GM12864 (cell line): Measurements from ENCODE around the gene TEX101.
"Not testable (repeated sequence)": the region's sequence is repeated elsewhere in the genome, so short reads cannot be mapped to it uniquely, and the experiment has no call there.

Source experiments
- DNase-seq: peaks from one replicate; pipeline ENCODE4 v3.0.0-alpha.2; 2011; ENCODE audit warnings: low read depth
- H3K4me3 ChIP-seq: 2 replicates; pipeline ENCODE4 v1.5.1; 2011; ENCODE audit warnings: mild to moderate bottlenecking, low read depth, low read length, control low read depth
- CTCF ChIP-seq: IDR thresholded peaks from 2 replicates; pipeline ENCODE4 v1.5.1; 2011; ENCODE audit warnings: low read depth, mild to moderate bottlenecking, moderate library complexity, low read length, control low read depth, inconsistent platforms; ENCODE audit errors: missing control alignments

TEX101 gene

DNA sequence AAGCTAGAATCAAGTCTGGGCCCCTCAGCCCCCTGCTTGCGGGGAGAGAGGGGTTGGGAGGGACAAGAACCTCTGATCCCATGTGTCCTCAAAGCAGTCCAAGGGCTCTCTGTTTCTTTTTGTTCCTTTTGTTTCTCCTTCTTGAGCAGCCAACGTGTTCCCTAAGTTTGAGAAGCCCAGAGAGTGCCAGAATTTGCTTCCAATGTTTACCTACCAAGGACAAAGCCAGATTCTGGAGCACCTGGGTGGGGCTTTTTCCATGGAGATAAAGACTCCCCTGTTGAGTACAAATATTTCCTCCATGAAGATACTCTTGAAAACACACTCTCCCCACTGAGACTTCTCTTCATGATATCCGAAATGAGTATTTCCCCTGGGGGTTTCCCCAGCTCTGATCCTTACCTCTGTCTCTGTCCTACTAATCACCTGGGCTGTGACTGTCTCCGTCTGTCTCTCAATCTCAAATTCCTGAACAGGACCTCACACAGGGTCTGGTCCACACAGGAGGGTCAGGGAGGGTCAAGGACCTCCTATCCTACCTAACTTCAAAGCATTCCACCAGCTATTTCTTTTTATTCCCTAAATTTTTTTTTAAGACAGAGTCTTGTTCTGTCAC, 33.8 kb upstream of the TEX101 start:
- no peak overlapping the region for H3K4me3 ChIP-seq
- no peak for TF ChIP-seq CTCF
- no peak for DNase-seq

DNA sequence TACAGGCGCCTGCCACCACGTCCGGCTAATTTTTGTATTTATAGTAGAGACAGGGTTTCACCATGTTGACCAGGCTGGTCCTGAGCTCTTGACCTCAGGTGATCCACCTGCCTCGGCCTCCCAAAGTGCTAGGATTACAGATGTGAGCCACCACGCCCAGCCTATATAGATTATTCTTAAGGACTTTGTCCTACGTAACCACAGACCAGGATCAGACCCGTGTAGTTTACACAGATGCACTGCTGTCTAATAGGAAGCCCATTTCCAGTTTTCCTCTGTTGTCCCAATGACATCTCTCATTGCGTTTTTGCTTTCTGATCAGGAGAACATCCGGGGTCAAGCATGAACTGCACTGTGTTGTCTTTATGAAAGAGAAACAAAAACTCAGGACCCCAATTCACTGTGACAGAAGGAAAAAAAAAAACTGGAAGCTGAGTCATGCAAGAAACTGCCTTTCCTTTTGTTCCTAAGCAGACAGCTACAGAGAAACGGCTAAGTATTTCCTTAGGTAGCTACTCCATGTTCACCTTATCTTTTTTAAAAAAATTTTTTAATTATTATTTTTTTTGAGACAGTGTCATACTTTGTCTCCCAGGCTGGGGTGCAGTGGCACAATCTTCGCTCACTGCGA, 32.0 kb upstream of the TEX101 start:
- not testable (repeated sequence) for DNase-seq, H3K4me3 ChIP-seq

DNA sequence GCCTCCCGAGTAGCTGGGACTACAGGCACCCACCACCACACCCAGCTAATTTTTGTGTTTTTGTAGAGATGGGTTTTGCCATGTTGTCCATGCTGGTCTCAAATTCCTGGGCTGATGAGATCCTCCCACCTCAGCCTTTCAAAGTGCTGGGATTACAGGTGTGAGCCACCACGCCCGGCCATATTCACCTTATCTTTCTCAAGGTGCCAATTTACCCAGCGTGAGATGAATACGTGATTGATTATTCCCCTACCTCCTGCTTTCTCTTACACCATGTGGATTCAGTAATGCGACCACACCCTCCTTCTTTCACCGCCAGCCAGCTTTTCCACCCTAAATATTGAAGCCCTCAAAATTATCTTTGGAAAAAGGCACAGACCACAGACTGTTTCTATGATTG, 31.4 kb upstream of the TEX101 start:
- H3K4me3 ChIP-seq, DNase-seq: not testable (repeated sequence)

DNA sequence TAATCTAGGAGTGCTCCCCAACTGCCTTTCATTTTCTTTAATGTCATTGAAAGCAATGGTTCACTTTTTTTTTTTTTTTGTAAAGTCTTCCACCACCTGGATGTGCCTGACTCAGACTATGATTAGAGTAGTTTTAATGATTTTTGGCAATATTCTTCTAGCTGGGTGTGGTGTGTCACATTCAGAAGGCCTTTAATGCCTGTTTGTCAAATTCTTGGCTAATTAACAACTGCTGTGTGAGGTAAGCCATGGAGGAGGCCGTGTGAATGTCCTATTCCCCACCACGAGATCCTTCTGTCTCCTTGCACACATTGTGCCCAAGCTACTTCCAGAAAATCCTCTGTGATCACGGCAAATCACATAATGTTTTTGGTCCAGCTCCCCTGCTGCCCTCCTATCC, 30.9 kb upstream of the TEX101 start:
- DNase-seq, H3K4me3 ChIP-seq: not testable (repeated sequence)

GRCh38 chr19:43390903-43391551, 23.7 kb upstream of the TEX101 start:
- DNase-seq, H3K4me3 ChIP-seq: not testable (repeated sequence)

DNA sequence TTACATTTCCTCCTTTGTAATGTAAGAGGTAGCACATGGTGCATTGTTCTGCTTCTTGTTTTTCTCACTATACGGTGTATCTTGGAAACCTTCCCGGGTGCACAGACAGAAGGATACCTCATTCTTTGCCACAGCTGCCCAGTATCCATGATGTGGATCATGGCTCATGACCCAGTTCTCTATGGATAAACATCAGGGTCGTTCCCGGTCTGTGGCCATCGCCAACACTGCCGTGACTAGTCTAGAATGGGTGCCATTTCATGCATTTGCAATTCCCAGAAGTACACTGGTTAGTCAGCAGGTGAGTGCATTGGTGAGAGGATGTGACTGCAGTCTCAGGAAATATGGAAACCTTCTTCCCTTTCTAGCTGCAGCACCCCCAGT, 23.1 kb upstream of the TEX101 start:
- not testable (repeated sequence) for H3K4me3 ChIP-seq, DNase-seq

- H3K4me3 ChIP-seq, DNase-seq: not testable (repeated sequence)
Measured at GRCh38 chr19:43393501-43393900, 21.2 kb upstream of the TEX101 start.

GRCh38 chr19:43395561-43395960, 19.1 kb upstream of the TEX101 start:
- DNase-seq, result no peak
- no peak for TF ChIP-seq CTCF
- H3K4me3 ChIP-seq, result no peak overlapping the region

DNA sequence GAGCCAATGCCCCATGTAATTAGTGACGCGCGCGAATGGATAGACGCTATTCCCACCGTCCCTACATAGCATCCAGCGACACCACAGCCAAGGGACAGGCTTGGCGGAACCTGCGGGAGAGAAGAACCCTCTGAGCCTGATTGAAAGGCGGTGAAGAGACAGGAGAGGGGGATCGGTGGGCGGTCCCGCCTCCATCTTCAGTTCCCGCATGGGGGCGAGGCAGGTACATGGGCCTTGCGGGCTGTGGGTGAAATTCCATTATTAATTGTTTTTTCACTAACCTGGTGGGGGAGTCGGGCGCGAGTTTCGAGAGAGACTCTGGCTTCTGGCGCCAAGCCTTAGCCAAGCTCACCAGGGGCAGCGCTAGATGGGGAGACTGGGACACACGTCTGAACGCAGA, 8.4 kb upstream of the TEX101 start:
- H3K4me3 ChIP-seq, result no peak overlapping the region
- no peak for DNase-seq
- no peak for TF ChIP-seq CTCF

- TF ChIP-seq CTCF, result no peak
- H3K4me3 ChIP-seq, result no peak overlapping the region
- DNase-seq, result no peak
Measured at GRCh38 chr19:43407416-43408005, 7.2 kb upstream of the TEX101 start.
